ENCODE data around the gene DNAH2.

DNA sequence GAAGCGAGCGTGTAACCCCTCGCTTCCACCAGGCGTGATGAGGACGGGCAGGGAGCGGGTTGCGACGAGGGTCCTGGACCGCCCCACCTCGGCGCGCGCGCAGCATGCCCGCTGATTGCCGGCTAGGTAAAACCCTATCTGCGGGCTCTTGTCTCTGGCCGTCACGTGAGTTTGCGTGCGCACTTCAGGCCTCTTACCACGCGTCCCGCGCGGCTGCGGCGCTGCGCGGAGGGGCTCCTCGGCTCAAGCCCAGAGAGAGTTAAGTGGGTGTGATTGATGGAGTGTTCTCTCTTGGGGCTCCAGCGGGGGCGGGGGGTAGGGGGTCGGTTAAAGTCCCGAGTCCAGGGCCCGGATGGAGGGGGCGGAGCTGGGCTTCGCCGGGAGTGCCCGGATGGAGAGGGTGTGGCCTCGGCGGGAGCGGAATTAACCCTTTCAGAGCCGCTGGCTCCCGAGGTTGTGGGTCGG is 124.4 kb downstream of the DNAH2 start:
- no peak for TF ChIP-seq CTCF (IDR thresholded peaks at IDR 0.05; ENCODE audit: poor library complexity, severe bottlenecking)
- TF ChIP-seq EZH2 (IDR thresholded peaks at IDR 0.05; ENCODE audit: borderline replicate concordance, insufficient read depth, low read length, poor library complexity, severe bottlenecking): no peak
- TF ChIP-seq POLR2AphosphoS5 (IDR thresholded peaks at IDR 0.05): peak; percentile 59
- no peak for TF ChIP-seq TAF1 (IDR thresholded peaks at IDR 0.05; ENCODE audit: low read depth)
- no peak for TF ChIP-seq EP300 (conservative IDR thresholded peaks at IDR 0.05; ENCODE audit: poor library complexity, severe bottlenecking)
- TF ChIP-seq RAD21 (conservative IDR thresholded peaks at IDR 0.05): no peak
